Right lobe of liver (tissue), 6 donors: ENCODE measurements around the gene SLC25A12. TPM values are rescaled to one million over a fixed set of nuclear protein-coding genes. Genes with fewer than 3 reads are reported as not detected.

Source experiments
- ATAC-seq, 4 donors: fragments of 200-7000 bp; cut with Tn5 transposase; one replicate each; pipeline ENCODE4 v1.9.1; 2020; ENCODE audit warnings: mild to moderate bottlenecking in 4 of 4, moderate library complexity in 4 of 4
- DNase-seq, 3 donors: peaks; one replicate each; pipeline ENCODE4 v3.0.0-alpha.2; 2020
- H3K27ac ChIP-seq, 3 donors: fragments of 200-600 bp; one replicate each; pipeline ENCODE4 v1.8.0; 2022
- H3K27me3 ChIP-seq, 2 donors: fragments of 200-600 bp; one replicate each; pipeline ENCODE4 v1.8.0; 2022
- H3K36me3 ChIP-seq, 4 donors: fragments of 200-600 bp; sonication (generic) in 1 of 4; one replicate each; pipeline versions ENCODE4 v1.5.1 to v1.8.0; 2017 to 2022; ENCODE audit warnings: control low read depth in 1 of 4
- H3K4me1 ChIP-seq, 4 donors: fragments of 200-600 bp; sonication (generic) in 1 of 4; one replicate each; pipeline versions ENCODE4 v1.5.1 to v1.8.0; 2017 to 2022; ENCODE audit warnings: control low read depth in 1 of 4
- H3K4me3 ChIP-seq, 3 donors: fragments of 200-600 bp; one replicate each; pipeline ENCODE4 v1.8.0; 2022
- H3K9me3 ChIP-seq, 4 donors: fragments of 200-600 bp; sonication (generic) in 1 of 4; one replicate each; pipeline versions ENCODE4 v1.5.1 to v1.8.0; 2017 to 2022; ENCODE audit warnings: control low read depth in 1 of 4
- CTCF ChIP-seq, 4 donors: fragments of 200-600 bp in 3 of 4; fragments of 450-650 bp in 1 of 4; IDR thresholded peaks; one replicate each; pipeline versions ENCODE4 v1.5.1 to v1.8.0; 2016 to 2022; ENCODE audit warnings: antibody characterized with exemption in 4 of 4, mild to moderate bottlenecking in 2 of 4
- POLR2A ChIP-seq: fragments of 450-650 bp; IDR thresholded peaks from one replicate; pipeline ENCODE4 v1.6.1; 2017; ENCODE audit warnings: antibody characterized with exemption, mild to moderate bottlenecking
- WGBS: methylation state at CpG from one replicate; pipeline ENCODE4 v1.1.6; 2018; ENCODE audit warnings: low coverage, low lambda C conversion rate; ENCODE audit not compliant: insufficient coverage; ENCODE audit errors: missing lambda C conversion rate; 5-methylcytosine and 5-hydroxymethylcytosine counted together
- intact Hi-C, 2 donors: fragments of 100-400 bp; cut with DNase I; formaldehyde crosslinking; loops; one replicate each; pipeline versions ENCODE4 v1.11.2 to v1.14.1; 2022
- total RNA-seq, 6 experiments: library from RNA; depleted of rRNA in 2 of 6; stranded (reverse); fragments of >200 nt in 2 of 6; fragmentation: NEBNext Ultra II Directional in 3 of 6; extraction: Animal tissue kit (Norgen Biotek cat#: 25700) in 3 of 6; gene quantifications; one replicate each; pipeline versions ENCODE4 v1.1.0 to v1.2.4, GENCODE V29; 2016 to 2023
- donor health status: DM: no; HTN: yes; CAD: no.
- donor health status: DM: no; HTN: no; CAD: no.
- donor health status: DM: no; HTN: no; CAD: no.
- donor health status: DM: no; HTN: yes; CAD: no.
- donor health status: DM: no; HTN: yes; CAD: no.

Gene SLC25A12
- total RNA-seq, 6 experiments from 2014 or later, result 0.74 to 1.6 (median 1.1) TPM

- ATAC-seq, result no peak
- no peak for DNase-seq
- no peaks in the 10 kb centered on the region for H3K4me1 ChIP-seq
- H3K9me3 ChIP-seq, result no peaks in the 10 kb centered on the region
- H3K4me3 ChIP-seq, result no peak overlapping the region
- no peaks in the 10 kb centered on the region for H3K27me3 ChIP-seq
- H3K36me3 ChIP-seq, result no peaks in the 10 kb centered on the region
- WGBS, result 83% methylated on average over 1 of the region's 1 CpG
- intact Hi-C loops, result loop anchor here in 1 of 2 donors (10.0 kb wide), 1 partner anchor 285 kb away; the partner anchor contains the start of gene DLX2
- no peak for TF ChIP-seq CTCF (IDR thresholded peaks at IDR 0.05)
- no peak for TF ChIP-seq POLR2A
- no peak overlapping the region for H3K27ac ChIP-seq
Measured at GRCh38 chr2:171819453-171819852, 74.6 kb downstream of the SLC25A12 start.

GRCh38 chr2:171814883-171815282, 79.2 kb downstream of the SLC25A12 start:
- Histone ChIP-seq H3K4me3 (no peak overlapping the region), H3K27me3 (no peaks in the 10 kb centered on the region), H3K27ac (no peak overlapping the region), H3K9me3 (no peaks in the 10 kb centered on the region), H3K4me1 (peaks cover 0 to 7% (median 0%) of the 10 kb centered on the region in 4 donors), H3K36me3 (no peaks in the 10 kb centered on the region)
- peak in 1 of 4 donors; percentile 37 for ATAC-seq
- intact Hi-C loops, result loop anchor here in 1 of 2 donors (10.0 kb wide), 1 partner anchor 290 kb away; the partner anchor contains the start of gene DLX2
- DNase-seq, result no peak
- TF ChIP-seq POLR2A (no peak), CTCF (IDR thresholded peaks at IDR 0.05) (no peak)
- WGBS, result 79% methylated on average over 5 of the region's 5 CpGs

GRCh38 chr2:171814174-171814573, 79.9 kb downstream of the SLC25A12 start:
- no peaks in the 10 kb centered on the region for H3K36me3 ChIP-seq
- peaks cover 0 to 7% (median 0%) of the 10 kb centered on the region in 4 donors for H3K4me1 ChIP-seq
- no peak overlapping the region for H3K27ac ChIP-seq
- ATAC-seq, result no peak
- 65% methylated on average over 6 of the region's 6 CpGs for WGBS
- no peak for TF ChIP-seq CTCF (IDR thresholded peaks at IDR 0.05)
- TF ChIP-seq POLR2A, result no peak
- no peak overlapping the region for H3K4me3 ChIP-seq
- no peaks in the 10 kb centered on the region for H3K9me3 ChIP-seq
- H3K27me3 ChIP-seq, result no peaks in the 10 kb centered on the region
- no peak for DNase-seq
- intact Hi-C loops, result loop anchor here in 1 of 2 donors (10.0 kb wide), 1 partner anchor 291 kb away; the partner anchor contains the start of gene DLX2

DNA sequence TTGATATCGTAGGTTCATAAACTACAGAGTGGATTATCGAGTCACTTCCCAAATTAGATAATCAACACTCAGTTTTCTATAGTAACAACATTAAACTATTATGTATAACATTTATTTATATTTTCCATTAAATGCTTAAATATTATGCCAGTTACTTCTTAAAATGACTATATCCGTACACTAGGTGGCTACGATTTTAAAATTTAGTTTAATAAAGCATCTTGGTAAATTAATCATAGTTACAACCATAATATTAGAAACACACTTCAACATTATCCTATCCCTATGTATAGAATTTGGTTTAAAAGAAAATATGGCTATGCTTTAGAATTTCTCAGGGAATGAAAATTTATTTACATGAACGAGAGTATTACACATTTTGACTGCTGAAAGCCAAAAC, 80.3 kb downstream of the SLC25A12 start:
- Histone ChIP-seq H3K27ac (no peak overlapping the region), H3K4me3 (no peak overlapping the region), H3K27me3 (no peaks in the 10 kb centered on the region), H3K9me3 (no peaks in the 10 kb centered on the region), H3K36me3 (no peaks in the 10 kb centered on the region), H3K4me1 (peaks cover 0 to 7% (median 0%) of the 10 kb centered on the region in 4 donors)
- ATAC-seq (no peak), DNase-seq (no peak)
- 64% methylated on average over 5 of the region's 5 CpGs for WGBS
- TF ChIP-seq POLR2A (no peak), CTCF (IDR thresholded peaks at IDR 0.05) (no peak)
- intact Hi-C loops, result loop anchor here in 1 of 2 donors (10.0 kb wide), 1 partner anchor 291 kb away; the partner anchor contains the start of gene DLX2
